Measurements from ENCODE around the gene CDC42BPB. TPM values are rescaled to one million over a fixed set of nuclear protein-coding genes. Genes with fewer than 3 reads are reported as not detected.

Gene CDC42BPB
- total RNA-seq, 1 donor from 2014 or later = 147 TPM

DNA sequence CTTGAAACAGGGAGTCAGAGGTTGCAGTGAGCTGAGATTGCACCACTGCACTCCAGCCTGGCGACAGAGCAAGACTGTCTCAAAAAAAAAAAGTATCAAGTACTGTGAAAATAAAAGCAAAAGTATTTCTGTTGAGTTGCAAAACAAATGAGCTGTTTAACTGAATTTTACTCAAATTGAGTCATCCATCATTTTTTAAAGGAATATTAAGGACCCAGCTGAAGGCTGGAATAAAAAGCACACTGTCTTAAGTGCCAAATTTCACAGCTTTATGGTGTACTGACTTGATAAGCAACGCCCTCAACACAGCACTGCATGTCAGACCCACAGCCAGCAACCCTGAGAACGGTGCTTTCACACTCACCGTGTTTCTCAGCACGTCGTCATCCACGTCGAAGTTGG lies 76.9 kb downstream of the CDC42BPB start:
- H3K4me3 ChIP-seq (ENCODE audit: low read depth, low read length) = no peak overlapping the region

DNA sequence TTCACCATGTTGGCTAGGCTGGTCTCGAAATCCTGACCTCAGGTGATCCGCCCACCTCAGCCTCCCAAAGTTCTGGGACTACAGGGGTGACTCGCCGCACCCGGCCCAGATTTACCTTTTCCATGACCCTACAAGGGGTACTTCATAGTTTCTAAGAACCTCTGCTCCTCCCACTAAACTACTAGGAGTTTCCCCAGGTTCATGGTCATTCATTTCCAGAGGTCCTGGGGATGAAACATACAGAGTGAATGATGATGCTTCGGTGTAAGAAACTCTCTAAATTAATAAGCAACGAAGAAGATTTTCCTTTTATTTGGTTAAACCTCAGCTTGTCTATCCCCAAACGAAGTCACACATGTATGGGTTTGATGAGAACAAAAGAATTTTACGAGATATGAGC lies 77.9 kb downstream of the CDC42BPB start:
- Histone ChIP-seq H3K27me3 (ENCODE audit: control insufficient read depth, insufficient read depth, low read length) (no peaks in the 10 kb centered on the region), H3K36me3 (ENCODE audit: control insufficient read depth, insufficient read depth, low read length) (peaks cover 5% of the 10 kb centered on the region), H3K4me3 (ENCODE audit: low read depth, low read length) (no peak overlapping the region)
- no peak for DNase-seq (ENCODE audit: low read depth)
- TF ChIP-seq, protein P1, sequence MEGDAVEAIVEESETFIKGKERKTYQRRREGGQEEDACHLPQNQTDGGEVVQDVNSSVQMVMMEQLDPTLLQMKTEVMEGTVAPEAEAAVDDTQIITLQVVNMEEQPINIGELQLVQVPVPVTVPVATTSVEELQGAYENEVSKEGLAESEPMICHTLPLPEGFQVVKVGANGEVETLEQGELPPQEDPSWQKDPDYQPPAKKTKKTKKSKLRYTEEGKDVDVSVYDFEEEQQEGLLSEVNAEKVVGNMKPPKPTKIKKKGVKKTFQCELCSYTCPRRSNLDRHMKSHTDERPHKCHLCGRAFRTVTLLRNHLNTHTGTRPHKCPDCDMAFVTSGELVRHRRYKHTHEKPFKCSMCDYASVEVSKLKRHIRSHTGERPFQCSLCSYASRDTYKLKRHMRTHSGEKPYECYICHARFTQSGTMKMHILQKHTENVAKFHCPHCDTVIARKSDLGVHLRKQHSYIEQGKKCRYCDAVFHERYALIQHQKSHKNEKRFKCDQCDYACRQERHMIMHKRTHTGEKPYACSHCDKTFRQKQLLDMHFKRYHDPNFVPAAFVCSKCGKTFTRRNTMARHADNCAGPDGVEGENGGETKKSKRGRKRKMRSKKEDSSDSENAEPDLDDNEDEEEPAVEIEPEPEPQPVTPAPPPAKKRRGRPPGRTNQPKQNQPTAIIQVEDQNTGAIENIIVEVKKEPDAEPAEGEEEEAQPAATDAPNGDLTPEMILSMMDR (IDR thresholded peaks at IDR 0.05; ENCODE audit: insufficient read depth, low read length, poor library complexity, severe bottlenecking) = no peak

More for the DNA sequence above, 76.9 kb downstream of the CDC42BPB start:
- TF ChIP-seq, protein P1 (IDR thresholded peaks at IDR 0.05; ENCODE audit: insufficient read depth, low read length, poor library complexity, severe bottlenecking) = no peak
- Histone ChIP-seq H3K36me3 (ENCODE audit: control insufficient read depth, insufficient read depth, low read length) (peaks cover 5% of the 10 kb centered on the region), H3K27me3 (ENCODE audit: control insufficient read depth, insufficient read depth, low read length) (no peaks in the 10 kb centered on the region)
- DNase-seq (ENCODE audit: low read depth) = no peak

DNA sequence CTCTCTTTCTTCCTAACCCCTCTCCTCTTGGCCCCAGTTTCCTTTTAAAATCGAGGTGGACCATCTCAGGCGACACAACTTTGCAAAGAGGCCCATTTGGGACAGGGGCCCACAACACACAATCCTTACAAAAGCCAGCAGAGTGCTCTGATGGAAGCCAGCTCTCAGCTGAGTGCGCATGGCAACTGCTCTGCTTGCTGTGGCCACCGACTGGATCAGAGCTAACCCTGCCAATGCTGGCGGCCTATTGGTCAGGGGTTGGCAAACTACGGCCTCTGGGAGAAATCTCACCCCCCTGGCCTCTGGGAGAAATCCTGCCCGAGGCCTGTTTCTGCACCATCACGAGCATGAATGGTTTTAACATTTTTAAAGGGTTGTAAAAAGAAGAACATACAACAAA lies 79.9 kb downstream of the CDC42BPB start:
- Histone ChIP-seq H3K36me3 (ENCODE audit: control insufficient read depth, insufficient read depth, low read length) (peaks cover 3% of the 10 kb centered on the region), H3K4me3 (ENCODE audit: low read depth, low read length) (no peak overlapping the region), H3K27me3 (ENCODE audit: control insufficient read depth, insufficient read depth, low read length) (no peaks in the 10 kb centered on the region)
- DNase-seq (ENCODE audit: low read depth) = no peak
- TF ChIP-seq, protein P1 (IDR thresholded peaks at IDR 0.05; ENCODE audit: insufficient read depth, low read length, poor library complexity, severe bottlenecking) = no peak

DNA sequence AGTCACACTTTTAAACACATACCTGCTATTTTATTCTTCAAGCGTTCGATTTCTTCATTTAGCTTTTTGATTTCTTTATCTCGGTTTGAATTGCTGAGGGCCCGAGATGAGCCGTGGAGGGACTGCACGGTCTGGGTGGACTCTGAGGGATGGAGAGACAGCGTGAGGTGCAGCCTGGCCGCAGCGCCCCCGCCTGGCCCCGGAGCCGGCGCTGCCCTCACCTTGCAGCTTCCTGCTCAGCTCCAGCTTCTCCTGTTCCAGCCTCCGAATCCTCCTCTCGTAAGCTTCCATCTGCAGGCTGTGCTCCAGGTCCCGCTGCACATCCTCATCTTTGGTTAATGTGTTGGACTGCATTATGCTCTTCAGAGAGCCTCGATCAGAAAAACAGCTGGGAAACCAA lies 81.7 kb downstream of the CDC42BPB start:
- TF ChIP-seq, protein P1 (IDR thresholded peaks at IDR 0.05; ENCODE audit: insufficient read depth, low read length, poor library complexity, severe bottlenecking) = no peak
- Histone ChIP-seq H3K4me3 (ENCODE audit: low read depth, low read length) (no peak overlapping the region), H3K36me3 (ENCODE audit: control insufficient read depth, insufficient read depth, low read length) (peaks cover 3% of the 10 kb centered on the region), H3K27me3 (ENCODE audit: control insufficient read depth, insufficient read depth, low read length) (no peaks in the 10 kb centered on the region)
- DNase-seq (ENCODE audit: low read depth) = no peak

DNA sequence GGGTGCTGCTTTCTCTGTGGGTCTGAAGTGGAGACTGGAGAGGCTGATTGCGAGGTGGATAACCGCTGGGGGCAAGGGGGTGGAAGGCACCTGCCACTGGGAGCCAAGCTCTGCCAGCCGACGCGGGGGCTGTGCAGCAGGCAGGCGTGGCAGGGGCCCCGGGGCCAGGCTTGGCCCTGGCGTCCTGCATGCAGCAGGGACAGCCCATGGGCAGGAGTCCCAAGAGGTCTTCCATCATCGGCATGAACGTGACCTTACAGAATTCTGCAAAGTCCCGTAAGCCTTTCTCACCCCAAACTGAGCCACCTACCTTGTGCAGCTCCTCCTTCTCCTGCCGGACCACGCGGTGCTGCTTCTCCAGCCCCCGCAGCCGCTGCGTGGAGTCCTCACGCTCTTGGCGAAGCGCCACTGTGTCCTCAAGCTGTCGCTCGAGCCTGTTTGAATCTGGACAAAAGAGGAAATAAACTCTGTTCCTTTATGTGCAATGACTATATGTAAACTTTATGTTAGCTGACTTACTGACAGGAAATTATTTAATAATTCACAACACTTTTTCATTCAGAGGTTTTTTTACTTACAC lies 83.6 kb downstream of the CDC42BPB start:
- no peak overlapping the region for H3K4me3 ChIP-seq (ENCODE audit: low read depth, low read length)
- no peaks in the 10 kb centered on the region for H3K27me3 ChIP-seq (ENCODE audit: control insufficient read depth, insufficient read depth, low read length)
- TF ChIP-seq, protein P1 (IDR thresholded peaks at IDR 0.05; ENCODE audit: insufficient read depth, low read length, poor library complexity, severe bottlenecking) = no peak
- peaks cover 3% of the 10 kb centered on the region for H3K36me3 ChIP-seq (ENCODE audit: control insufficient read depth, insufficient read depth, low read length)
- no peak for DNase-seq (ENCODE audit: low read depth)
